Heart left ventricle (tissue), 13 donors: ENCODE measurements around the gene DLX5.

Experiments
- POLR2A ChIP-seq, 2 donors: fragments of 450-650 bp; IDR thresholded peaks; one replicate each; pipeline ENCODE4 v1.6.1; 2017; ENCODE audit warnings: antibody characterized with exemption in 2 of 2, mild to moderate bottlenecking in 2 of 2, moderate library complexity in 2 of 2
- TF ChIP-seq, protein P1 (sequence below), 12 donors: fragments of 200-600 bp; sonication (generic) in 4 of 12; IDR thresholded peaks; one replicate each; pipeline versions ENCODE4 v1.5.0 to v1.8.0; 2018 to 2022; ENCODE audit warnings: antibody characterized with exemption in 12 of 12, mild to moderate bottlenecking in 5 of 12
- donor health status: ischemic (EF 13 %, LVEDD 7.1; RV severe dilation, severe dysfunction).
- donor health status: DM: no; HTN: yes; CAD: no.
- donor health status: DM: no; HTN: no; CAD: no.
- donor health status: ischemic (EF 25% LVEDD 6.9; RV normal size, moderate dysfunction).
- donor health status: ischemic (EF 25% LVEDD 5.7; RV mildly dilated, moderate dysfunction).
- donor health status: ischemic (EF 35%, LVEDD 5.7; RV mildly dilated, moderate dysfunction).
- donor health status: nonischemic (EF 11% LVEDD 7.7; RV severe dilation, severe dysfunction).
- donor health status: DM: yes; HTN: yes; CAD: no.
- donor health status: PGD.
- donor health status: ischemic (EF 29% LVEDD 5.4; RV normal size, mild dysfunction).
- donor health status: nonischemic (EF 23%, LVEDD 6.1; RV moderate dilation, normal function).

DNA sequence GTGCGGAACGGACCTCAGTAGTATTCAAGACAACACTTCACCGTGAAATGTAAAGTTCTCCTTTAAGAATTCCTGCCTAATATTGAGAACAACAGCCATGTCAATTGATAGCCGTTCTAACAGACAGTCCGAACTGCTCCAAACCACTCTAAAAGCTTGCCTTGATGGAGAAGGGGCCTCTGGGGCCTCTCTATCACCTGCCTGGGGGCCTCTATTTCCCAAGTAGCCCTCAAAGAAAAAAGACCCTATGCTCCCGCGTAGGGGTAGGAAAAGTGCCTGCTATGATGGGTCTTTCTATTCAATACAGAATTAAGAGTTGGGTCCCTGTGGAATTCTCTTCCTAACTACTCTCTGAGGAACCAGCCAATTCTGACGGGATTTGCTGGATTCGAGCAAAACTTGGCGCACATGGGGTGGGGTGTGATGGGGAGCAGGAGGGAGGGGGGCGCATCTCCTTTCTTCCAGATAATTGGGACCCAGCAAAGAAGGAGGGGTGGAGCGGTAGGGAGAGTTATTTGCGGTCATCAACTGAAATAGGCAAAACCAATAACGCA is 27.6 kb downstream of the DLX5 start:
- no peak for TF ChIP-seq POLR2A (IDR thresholded peaks at IDR 0.05)
- TF ChIP-seq, protein P1, sequence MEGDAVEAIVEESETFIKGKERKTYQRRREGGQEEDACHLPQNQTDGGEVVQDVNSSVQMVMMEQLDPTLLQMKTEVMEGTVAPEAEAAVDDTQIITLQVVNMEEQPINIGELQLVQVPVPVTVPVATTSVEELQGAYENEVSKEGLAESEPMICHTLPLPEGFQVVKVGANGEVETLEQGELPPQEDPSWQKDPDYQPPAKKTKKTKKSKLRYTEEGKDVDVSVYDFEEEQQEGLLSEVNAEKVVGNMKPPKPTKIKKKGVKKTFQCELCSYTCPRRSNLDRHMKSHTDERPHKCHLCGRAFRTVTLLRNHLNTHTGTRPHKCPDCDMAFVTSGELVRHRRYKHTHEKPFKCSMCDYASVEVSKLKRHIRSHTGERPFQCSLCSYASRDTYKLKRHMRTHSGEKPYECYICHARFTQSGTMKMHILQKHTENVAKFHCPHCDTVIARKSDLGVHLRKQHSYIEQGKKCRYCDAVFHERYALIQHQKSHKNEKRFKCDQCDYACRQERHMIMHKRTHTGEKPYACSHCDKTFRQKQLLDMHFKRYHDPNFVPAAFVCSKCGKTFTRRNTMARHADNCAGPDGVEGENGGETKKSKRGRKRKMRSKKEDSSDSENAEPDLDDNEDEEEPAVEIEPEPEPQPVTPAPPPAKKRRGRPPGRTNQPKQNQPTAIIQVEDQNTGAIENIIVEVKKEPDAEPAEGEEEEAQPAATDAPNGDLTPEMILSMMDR (IDR thresholded peaks at IDR 0.05): no peak
